Measurements from ENCODE around the gene TEX264. TPM values are rescaled to one million over a fixed set of nuclear protein-coding genes. Genes with fewer than 3 reads are reported as not detected.
"Not testable (repeated sequence)": the region's sequence is repeated elsewhere in the genome, so short reads cannot be mapped to it uniquely, and the experiment has no call there.

Gene TEX264
- total and polyA plus RNA-seq, 2 donors: 23.8 to 64.2 TPM

GRCh38 chr3:51718547-51719409 lies 47.7 kb downstream of the TEX264 start:
- Histone ChIP-seq H3K36me3 (ENCODE audit: insufficient read depth) (no peaks in the 10 kb centered on the region), H3K27ac (ENCODE audit: low read depth) (no peak overlapping the region), H3K4me3 (ENCODE audit: low read depth, low read length) (no peak overlapping the region), H3K4me1 (ENCODE audit: insufficient read depth) (no peaks in the 10 kb centered on the region)
- 45% methylated on average over 16 of the region's 16 CpGs for WGBS
- no peak for DNase-seq (ENCODE audit: extremely low spot score)

GRCh38 chr3:51719410-51720025 lies 48.5 kb downstream of the TEX264 start:
- Histone ChIP-seq H3K4me3 (ENCODE audit: low read depth, low read length) (no peak overlapping the region), H3K36me3 (ENCODE audit: insufficient read depth) (no peaks in the 10 kb centered on the region), H3K27ac (ENCODE audit: low read depth) (no peak overlapping the region), H3K4me1 (ENCODE audit: insufficient read depth) (no peaks in the 10 kb centered on the region)
- 75% methylated on average over 5 of the region's 5 CpGs for WGBS
- DNase-seq (ENCODE audit: extremely low spot score): no peak

- Histone ChIP-seq H3K4me1 (ENCODE audit: insufficient read depth) (no peaks in the 10 kb centered on the region), H3K36me3 (ENCODE audit: insufficient read depth) (no peaks in the 10 kb centered on the region), H3K4me3 (ENCODE audit: low read depth, low read length) (no peak overlapping the region), H3K27ac (ENCODE audit: low read depth) (no peak overlapping the region)
- 87% methylated on average over 12 of the region's 12 CpGs for WGBS
- no peak for DNase-seq (ENCODE audit: extremely low spot score)
Observed at GRCh38 chr3:51720292-51721061, 49.4 kb downstream of the TEX264 start.

- no peak overlapping the region for H3K4me3 ChIP-seq (ENCODE audit: low read depth, low read length)
- WGBS: 73% methylated on average over 8 of the region's 8 CpGs
- no peak for DNase-seq (ENCODE audit: extremely low spot score)
- H3K27ac ChIP-seq (ENCODE audit: low read depth): no peak overlapping the region
- H3K4me1 ChIP-seq (ENCODE audit: insufficient read depth): no peaks in the 10 kb centered on the region
- no peaks in the 10 kb centered on the region for H3K36me3 ChIP-seq (ENCODE audit: insufficient read depth)
Observed at GRCh38 chr3:51721062-51721745, 50.2 kb downstream of the TEX264 start.

DNA sequence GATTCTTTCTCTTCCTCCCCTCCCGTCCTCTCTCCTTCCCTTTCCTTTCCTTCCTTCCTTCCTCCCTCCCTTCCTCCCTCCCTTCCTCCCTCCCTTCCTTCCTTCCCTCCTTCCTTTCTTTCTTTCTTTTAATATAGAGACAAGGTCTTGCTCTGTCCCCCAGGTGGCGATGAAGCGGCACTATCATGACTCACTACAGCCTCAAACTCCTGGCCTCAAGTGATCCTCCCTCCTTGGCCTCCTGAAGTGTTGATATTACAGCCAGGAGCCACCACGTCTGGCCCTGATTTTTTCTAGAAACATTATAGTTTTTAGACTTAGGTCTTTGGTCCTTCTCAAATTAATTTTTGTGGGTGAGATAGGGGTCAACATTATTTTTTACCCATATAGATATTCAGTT lies 51.3 kb downstream of the TEX264 start:
- no peak for DNase-seq (ENCODE audit: extremely low spot score)
- H3K36me3 ChIP-seq (ENCODE audit: insufficient read depth): no peaks in the 10 kb centered on the region
- no peak overlapping the region for H3K27ac ChIP-seq (ENCODE audit: low read depth)
- no peaks in the 10 kb centered on the region for H3K4me1 ChIP-seq (ENCODE audit: insufficient read depth)
- 66% methylated on average over 4 of the region's 4 CpGs for WGBS
- no peak overlapping the region for H3K4me3 ChIP-seq (ENCODE audit: low read depth, low read length)

DNA sequence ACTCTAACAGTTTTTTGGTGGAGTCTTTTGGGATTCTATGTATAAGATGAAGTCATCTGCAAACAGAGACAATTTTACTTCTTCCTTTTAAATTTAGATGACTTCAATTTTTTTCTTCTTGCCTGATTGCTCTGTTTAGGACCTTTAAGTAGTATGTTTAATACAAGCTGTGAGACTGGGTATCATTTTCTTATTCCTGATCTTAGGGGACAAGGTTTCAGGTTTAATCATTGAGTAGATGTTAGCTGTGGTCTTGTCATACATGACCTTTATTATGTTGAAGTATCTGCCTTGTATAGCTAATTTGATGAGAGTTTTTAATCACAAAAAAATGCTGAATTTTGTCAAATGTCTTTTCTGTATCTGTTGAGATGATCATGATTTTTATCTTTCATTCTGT lies 56.4 kb downstream of the TEX264 start:
- Histone ChIP-seq H3K4me3 (ENCODE audit: low read depth, low read length) (no peak overlapping the region), H3K36me3 (ENCODE audit: insufficient read depth) (no peaks in the 10 kb centered on the region), H3K4me1 (ENCODE audit: insufficient read depth) (no peaks in the 10 kb centered on the region), H3K27ac (ENCODE audit: low read depth) (no peak overlapping the region)
- DNase-seq (ENCODE audit: extremely low spot score): no peak

GRCh38 chr3:51729042-51729633 lies 58.1 kb downstream of the TEX264 start:
- no peak overlapping the region for H3K4me3 ChIP-seq (ENCODE audit: low read depth, low read length)
- no peak overlapping the region for H3K27ac ChIP-seq (ENCODE audit: low read depth)
- H3K4me1 ChIP-seq (ENCODE audit: insufficient read depth): no peaks in the 10 kb centered on the region
- H3K36me3 ChIP-seq (ENCODE audit: insufficient read depth): no peaks in the 10 kb centered on the region
- no peak for DNase-seq (ENCODE audit: extremely low spot score)

DNA sequence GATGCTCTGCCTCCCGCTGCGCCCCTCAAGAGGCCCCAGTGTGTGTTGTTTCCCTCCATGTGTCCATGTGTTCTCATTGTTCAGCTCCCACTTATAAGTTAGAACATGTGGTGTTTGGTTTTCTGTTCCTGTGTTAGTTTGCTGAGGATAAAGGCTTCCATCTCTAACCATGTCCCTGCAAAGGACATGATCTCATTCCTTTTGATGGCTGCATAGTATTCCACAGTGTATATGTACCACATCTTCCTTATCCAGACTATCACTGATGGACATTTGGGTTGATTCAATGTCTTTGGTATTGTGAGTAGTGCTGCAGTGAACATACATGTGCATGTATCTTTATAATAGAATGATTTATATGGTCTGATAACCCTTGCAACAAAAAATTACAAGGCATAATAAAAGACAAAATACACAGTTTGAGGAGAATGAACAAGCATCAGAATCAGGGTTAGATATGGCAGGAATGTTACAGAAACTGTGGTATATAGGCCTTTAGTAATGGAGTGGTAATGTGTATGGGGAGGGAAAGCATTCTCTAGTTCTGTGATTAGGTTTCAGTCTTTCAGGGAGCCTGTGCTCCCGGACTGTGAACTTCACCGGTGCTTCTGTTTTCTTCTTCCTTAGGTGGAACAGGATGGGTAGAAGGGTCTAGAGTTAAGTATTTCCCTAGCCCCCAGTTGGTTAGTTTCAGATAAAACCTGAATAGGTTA lies 63.0 kb downstream of the TEX264 start:
- DNase-seq (ENCODE audit: extremely low spot score): no peak
- WGBS: 89% methylated on average over 4 of the region's 4 CpGs
- no peak overlapping the region for H3K4me3 ChIP-seq (ENCODE audit: low read depth, low read length)
- H3K27ac ChIP-seq (ENCODE audit: low read depth): no peak overlapping the region
- no peaks in the 10 kb centered on the region for H3K4me1 ChIP-seq (ENCODE audit: insufficient read depth)
- no peaks in the 10 kb centered on the region for H3K36me3 ChIP-seq (ENCODE audit: insufficient read depth)

GRCh38 chr3:51734572-51734907 lies 63.5 kb downstream of the TEX264 start:
- Histone ChIP-seq H3K4me3 (ENCODE audit: low read depth, low read length) (no peak overlapping the region), H3K36me3 (ENCODE audit: insufficient read depth) (no peaks in the 10 kb centered on the region), H3K27ac (ENCODE audit: low read depth) (no peak overlapping the region), H3K4me1 (ENCODE audit: insufficient read depth) (no peaks in the 10 kb centered on the region)
- WGBS: 31% methylated on average over 3 of the region's 3 CpGs
- no peak for DNase-seq (ENCODE audit: extremely low spot score)

GRCh38 chr3:51735039-51735438 lies 64.0 kb downstream of the TEX264 start:
- H3K4me1 ChIP-seq (ENCODE audit: insufficient read depth): no peaks in the 10 kb centered on the region
- no peak for DNase-seq (ENCODE audit: extremely low spot score)
- no peak overlapping the region for H3K4me3 ChIP-seq (ENCODE audit: low read depth, low read length)
- H3K36me3 ChIP-seq (ENCODE audit: insufficient read depth): no peaks in the 10 kb centered on the region
- H3K27ac ChIP-seq (ENCODE audit: low read depth): no peak overlapping the region
- WGBS: 59% methylated on average over 3 of the region's 3 CpGs

GRCh38 chr3:51735950-51736349 lies 64.9 kb downstream of the TEX264 start:
- no peaks in the 10 kb centered on the region for H3K36me3 ChIP-seq (ENCODE audit: insufficient read depth)
- 79% methylated on average over 2 of the region's 2 CpGs for WGBS
- H3K4me3 ChIP-seq (ENCODE audit: low read depth, low read length): no peak overlapping the region
- H3K4me1 ChIP-seq (ENCODE audit: insufficient read depth): no peaks in the 10 kb centered on the region
- DNase-seq (ENCODE audit: extremely low spot score): no peak
- no peak overlapping the region for H3K27ac ChIP-seq (ENCODE audit: low read depth)

GRCh38 chr3:51739110-51739509 lies 68.1 kb downstream of the TEX264 start:
- H3K36me3 ChIP-seq (ENCODE audit: insufficient read depth): no peaks in the 10 kb centered on the region
- H3K27ac ChIP-seq (ENCODE audit: low read depth): no peak overlapping the region
- H3K4me1 ChIP-seq (ENCODE audit: insufficient read depth): no peaks in the 10 kb centered on the region
- no peak overlapping the region for H3K4me3 ChIP-seq (ENCODE audit: low read depth, low read length)
- WGBS: 55% methylated on average over 4 of the region's 4 CpGs
- no peak for DNase-seq (ENCODE audit: extremely low spot score)

DNA sequence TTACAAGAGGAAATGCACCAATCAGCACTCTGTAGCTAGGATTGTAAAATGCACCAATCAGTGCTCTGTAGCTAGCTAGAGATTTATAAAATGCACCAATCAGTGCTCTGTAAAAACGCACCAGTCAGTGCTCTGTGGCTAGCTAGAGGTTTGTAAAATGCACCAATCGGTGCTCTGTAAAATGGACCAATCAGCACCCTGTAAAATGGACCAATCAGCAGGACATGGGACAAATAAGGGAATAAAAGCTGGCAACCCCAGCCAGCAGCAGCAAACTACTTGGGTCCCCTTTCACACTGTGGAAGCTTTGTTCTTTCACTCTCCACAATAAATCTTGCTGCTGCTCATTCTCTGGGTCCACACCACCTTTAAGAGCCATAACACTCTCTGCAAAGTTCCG lies 71.3 kb downstream of the TEX264 start:
- 82% methylated on average over 3 of the region's 3 CpGs for WGBS
- not testable (repeated sequence) for H3K4me1 ChIP-seq (ENCODE audit: insufficient read depth); H3K36me3 ChIP-seq (ENCODE audit: insufficient read depth); DNase-seq (ENCODE audit: extremely low spot score); H3K27ac ChIP-seq (ENCODE audit: low read depth); H3K4me3 ChIP-seq (ENCODE audit: low read depth, low read length)

Data from urinary bladder (tissue), 4 donors.